ENCODE data around the gene OR2G3. TPM values are rescaled to one million over a fixed set of nuclear protein-coding genes. Genes with fewer than 3 reads are reported as not detected.

Gene OR2G3
- total RNA-seq: not detected

DNA sequence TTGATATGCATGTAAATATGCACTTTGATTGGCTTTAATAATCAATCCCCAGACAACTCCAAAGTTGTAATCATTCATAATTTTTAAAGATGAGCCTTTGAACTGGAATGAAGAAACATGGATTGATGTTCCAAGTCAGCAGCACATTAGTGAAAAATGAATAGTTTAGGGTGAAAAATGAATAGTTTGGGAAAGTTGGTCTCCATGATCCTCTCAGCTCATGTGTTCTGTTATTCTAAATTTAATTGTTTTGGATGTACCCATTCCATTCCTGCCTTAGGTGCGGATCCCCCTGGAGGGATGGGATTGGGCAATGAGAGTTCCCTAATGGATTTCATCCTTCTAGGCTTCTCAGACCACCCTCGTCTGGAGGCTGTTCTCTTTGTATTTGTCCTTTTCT lies at the start of gene OR2G3:
TSS of gene OR2G3 (plus strand) at position 301 of the 400 bp plus-strand sequence. CDS start at position 301, 0 bp downstream.
- H3K36me3 ChIP-seq: no peaks in the 10 kb centered on the region
- no peaks in the 10 kb centered on the region for H3K27me3 ChIP-seq
- intact Hi-C loops (cut with DNase I; ENCODE audit: low total_unique reads): no loop called here
- no peak for DNase-seq
- no peak within 1 kb of the TSS for H3K27ac ChIP-seq
- no peak for TF ChIP-seq POLR2A (IDR thresholded peaks at IDR 0.05)
- TF ChIP-seq, protein P1, sequence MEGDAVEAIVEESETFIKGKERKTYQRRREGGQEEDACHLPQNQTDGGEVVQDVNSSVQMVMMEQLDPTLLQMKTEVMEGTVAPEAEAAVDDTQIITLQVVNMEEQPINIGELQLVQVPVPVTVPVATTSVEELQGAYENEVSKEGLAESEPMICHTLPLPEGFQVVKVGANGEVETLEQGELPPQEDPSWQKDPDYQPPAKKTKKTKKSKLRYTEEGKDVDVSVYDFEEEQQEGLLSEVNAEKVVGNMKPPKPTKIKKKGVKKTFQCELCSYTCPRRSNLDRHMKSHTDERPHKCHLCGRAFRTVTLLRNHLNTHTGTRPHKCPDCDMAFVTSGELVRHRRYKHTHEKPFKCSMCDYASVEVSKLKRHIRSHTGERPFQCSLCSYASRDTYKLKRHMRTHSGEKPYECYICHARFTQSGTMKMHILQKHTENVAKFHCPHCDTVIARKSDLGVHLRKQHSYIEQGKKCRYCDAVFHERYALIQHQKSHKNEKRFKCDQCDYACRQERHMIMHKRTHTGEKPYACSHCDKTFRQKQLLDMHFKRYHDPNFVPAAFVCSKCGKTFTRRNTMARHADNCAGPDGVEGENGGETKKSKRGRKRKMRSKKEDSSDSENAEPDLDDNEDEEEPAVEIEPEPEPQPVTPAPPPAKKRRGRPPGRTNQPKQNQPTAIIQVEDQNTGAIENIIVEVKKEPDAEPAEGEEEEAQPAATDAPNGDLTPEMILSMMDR (IDR thresholded peaks at IDR 0.05): no peak
- H3K4me3 ChIP-seq: no peak within 1 kb of the TSS
- H3K9me3 ChIP-seq: no peaks in the 10 kb centered on the region
- no peaks in the 10 kb centered on the region for H3K4me1 ChIP-seq

- H3K4me1 ChIP-seq: no peaks in the 10 kb centered on the region
- no peak overlapping the region for H3K27ac ChIP-seq
- H3K27me3 ChIP-seq: no peaks in the 10 kb centered on the region
- TF ChIP-seq POLR2A (IDR thresholded peaks at IDR 0.05): no peak
- TF ChIP-seq, protein P1 (IDR thresholded peaks at IDR 0.05): no peak
- H3K36me3 ChIP-seq: no peaks in the 10 kb centered on the region
- H3K9me3 ChIP-seq: no peaks in the 10 kb centered on the region
- DNase-seq: no peak
- no peak overlapping the region for H3K4me3 ChIP-seq
- intact Hi-C loops (cut with DNase I; ENCODE audit: low total_unique reads): no loop called here
These were observed 47.3 kb upstream of the OR2G3 start for GRCh38 chr1:247557926-247558674.

- H3K4me1 ChIP-seq: no peaks in the 10 kb centered on the region
- no peaks in the 10 kb centered on the region for H3K9me3 ChIP-seq
- H3K27ac ChIP-seq: no peak overlapping the region
- intact Hi-C loops (cut with DNase I; ENCODE audit: low total_unique reads): no loop called here
- no peaks in the 10 kb centered on the region for H3K36me3 ChIP-seq
- no peak overlapping the region for H3K4me3 ChIP-seq
- DNase-seq: no peak
- TF ChIP-seq, protein P1 (IDR thresholded peaks at IDR 0.05): no peak
- no peak for TF ChIP-seq POLR2A (IDR thresholded peaks at IDR 0.05)
- H3K27me3 ChIP-seq: no peaks in the 10 kb centered on the region
These were observed 43.7 kb upstream of the OR2G3 start for GRCh38 chr1:247561711-247562110.

DNA sequence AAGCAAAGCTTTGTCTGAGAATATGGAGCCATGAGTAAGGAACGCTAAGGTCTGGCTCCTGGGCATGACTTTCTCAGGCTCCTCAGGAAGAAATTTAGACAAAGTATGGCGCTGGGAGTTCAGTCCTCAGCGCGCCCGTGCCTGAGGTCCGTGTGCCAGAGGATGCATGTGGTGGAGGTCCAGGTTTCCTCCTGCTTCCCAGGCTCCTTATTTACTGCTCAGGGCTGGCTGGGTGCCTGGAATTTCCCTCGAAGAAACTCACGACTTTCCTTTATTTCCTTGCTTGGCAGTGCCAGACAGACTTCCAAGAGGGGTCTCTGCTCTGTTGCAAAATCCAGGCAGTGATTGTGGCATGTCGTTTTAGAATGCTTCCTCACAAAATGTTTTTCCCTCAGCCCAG lies 43.2 kb upstream of the OR2G3 start:
- Histone ChIP-seq H3K27me3 (no peaks in the 10 kb centered on the region), H3K4me3 (no peak overlapping the region), H3K9me3 (no peaks in the 10 kb centered on the region), H3K36me3 (no peaks in the 10 kb centered on the region), H3K4me1 (no peaks in the 10 kb centered on the region), H3K27ac (no peak overlapping the region)
- intact Hi-C loops (cut with DNase I; ENCODE audit: low total_unique reads): no loop called here
- no peak for DNase-seq
- TF ChIP-seq, protein P1 (IDR thresholded peaks at IDR 0.05): no peak
- no peak for TF ChIP-seq POLR2A (IDR thresholded peaks at IDR 0.05)

DNA sequence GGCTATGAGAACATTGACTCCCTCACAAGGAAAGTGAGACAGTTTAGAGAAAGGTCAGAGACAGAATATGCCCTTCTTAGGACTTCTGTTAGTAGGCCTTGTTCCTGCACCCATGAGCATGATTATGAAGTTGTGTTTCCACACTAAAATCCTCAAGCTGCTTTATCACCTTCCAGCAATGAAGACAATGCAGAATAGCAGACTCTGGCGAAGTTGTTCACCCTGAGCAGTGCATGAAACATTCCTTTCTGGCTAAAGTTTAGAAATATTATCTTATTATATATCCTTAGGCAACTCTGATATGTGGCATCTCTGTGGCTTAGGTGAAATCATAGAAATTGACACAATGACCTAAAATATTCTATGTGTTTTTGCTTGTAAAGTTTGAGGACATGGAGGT lies 31.1 kb upstream of the OR2G3 start:
- H3K36me3 ChIP-seq: no peaks in the 10 kb centered on the region
- no peak for DNase-seq
- H3K9me3 ChIP-seq: no peaks in the 10 kb centered on the region
- H3K4me3 ChIP-seq: no peak overlapping the region
- TF ChIP-seq, protein P1 (IDR thresholded peaks at IDR 0.05): no peak
- TF ChIP-seq POLR2A (IDR thresholded peaks at IDR 0.05): no peak
- H3K27ac ChIP-seq: no peak overlapping the region
- H3K4me1 ChIP-seq: no peaks in the 10 kb centered on the region
- intact Hi-C loops (cut with DNase I; ENCODE audit: low total_unique reads): no loop called here
- no peaks in the 10 kb centered on the region for H3K27me3 ChIP-seq
